GM19395 (cell line): ENCODE data around the gene PCIF1.
A peak's percentile ranks its signal among the peaks of the same experiment; 100 is the strongest.
"Not testable (repeated sequence)": the region's sequence is repeated elsewhere in the genome, so short reads cannot be mapped to it uniquely, and the experiment has no call there.

Experiments
- ATAC-seq: cut with Tn5 transposase; IDR thresholded peaks from one replicate; pipeline ENCODE4 v1.9.1; 2021; ENCODE audit warnings: mild to moderate bottlenecking, moderate library complexity; ENCODE audit not compliant: unreplicated experiment

The PCIF1 gene

GRCh38 chr20:45921337-45922189, 12.9 kb upstream of the PCIF1 start:
- no peak for ATAC-seq

GRCh38 chr20:45924391-45925261, 9.9 kb upstream of the PCIF1 start:
- ATAC-seq, result no peak

GRCh38 chr20:45925821-45926506, 8.5 kb upstream of the PCIF1 start:
- ATAC-seq, result no peak

- ATAC-seq, result no peak
Measured at GRCh38 chr20:45926731-45927070, 7.8 kb upstream of the PCIF1 start.

GRCh38 chr20:45927071-45927878, 7.2 kb upstream of the PCIF1 start:
- ATAC-seq, result no peak

DNA sequence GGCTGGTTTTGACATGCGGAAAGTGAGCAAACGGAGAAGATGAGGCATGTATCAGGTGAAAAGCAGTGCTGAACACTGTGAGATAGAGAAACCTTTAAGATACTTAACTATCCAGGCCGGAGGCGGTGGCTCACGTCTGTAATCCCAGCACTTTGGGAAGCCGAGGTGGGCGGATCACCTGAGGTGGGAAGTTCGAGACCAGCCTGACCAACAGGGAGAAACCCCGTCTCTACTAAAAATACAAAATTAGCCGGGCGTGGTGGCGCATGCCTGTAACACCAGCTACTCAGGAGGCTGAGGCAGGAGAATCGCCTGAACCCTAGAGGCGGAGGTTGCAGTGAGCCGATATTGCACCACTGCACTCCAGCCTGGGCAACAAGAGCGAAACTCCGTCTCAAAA, 2.8 kb upstream of the PCIF1 start:
- not testable (repeated sequence) for ATAC-seq

DNA sequence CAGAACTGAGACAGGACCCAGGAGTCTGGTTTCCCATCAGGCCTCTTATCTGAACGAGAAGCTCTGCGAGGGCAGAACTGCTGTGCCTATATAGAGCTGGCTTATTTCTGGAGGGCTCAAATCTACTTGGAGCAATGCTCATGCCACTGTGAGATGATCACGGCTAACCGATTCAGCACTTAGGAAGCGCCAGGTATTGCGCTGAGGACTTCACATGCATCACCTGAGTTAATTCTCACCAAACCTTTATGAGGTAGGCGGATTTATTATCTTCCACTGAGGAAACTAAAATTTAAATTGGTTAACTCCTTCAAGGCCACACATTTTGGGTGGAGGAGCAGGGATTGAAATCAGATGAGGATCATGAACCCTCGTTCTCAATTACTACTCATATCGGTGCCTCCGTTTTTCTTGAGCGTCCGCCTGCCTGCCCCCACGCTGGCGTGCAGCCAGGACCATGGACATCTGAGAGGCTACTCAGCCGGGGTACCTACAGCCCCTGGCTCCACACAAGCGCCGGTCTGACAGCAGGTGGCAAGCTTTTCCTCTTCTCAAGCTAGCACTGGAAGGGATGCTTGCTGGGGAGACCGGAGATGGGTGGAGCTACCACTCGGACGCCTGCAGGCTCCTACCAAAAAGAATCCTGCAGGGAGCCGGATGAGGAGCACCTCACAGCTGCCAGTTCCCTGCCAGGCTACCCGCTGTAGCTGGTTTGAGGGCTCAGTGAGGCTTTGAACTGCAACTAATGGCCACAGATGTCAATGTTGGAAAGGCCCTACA, 1.0 kb upstream of the PCIF1 start:
- ATAC-seq, result no peak

- peak; percentile 23 for ATAC-seq
Measured at GRCh38 chr20:45934046-45934585, 367 bp upstream of the PCIF1 start.

DNA sequence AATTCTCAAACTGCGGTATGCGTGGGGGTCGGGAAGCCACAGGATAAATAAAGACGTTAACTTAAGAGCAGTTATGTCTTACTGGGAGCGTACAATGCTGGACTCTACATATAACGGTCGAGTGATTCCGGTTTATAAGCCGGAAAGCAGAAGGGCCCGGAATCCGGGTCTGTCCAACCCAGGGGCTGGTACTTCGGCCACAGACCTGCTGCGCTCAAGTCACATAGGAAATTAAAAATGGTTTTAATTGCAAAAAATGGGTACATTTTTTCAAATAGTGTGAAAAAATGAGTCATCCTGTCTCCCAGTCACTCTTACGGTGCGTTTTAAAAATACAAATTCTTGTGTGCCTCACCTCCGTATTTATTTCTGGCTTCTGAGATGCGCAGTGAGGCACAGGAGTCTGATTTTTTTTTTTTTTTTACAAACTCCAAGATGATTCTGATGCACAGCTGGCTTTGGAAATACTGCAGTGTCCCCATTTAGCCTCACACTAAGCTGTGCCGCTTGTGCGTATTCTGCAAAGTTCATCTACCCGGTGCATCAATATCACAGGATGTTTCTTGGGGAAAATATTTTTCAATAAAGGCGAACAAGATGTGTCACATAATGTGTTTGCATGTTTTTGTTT, 1.0 kb downstream of the PCIF1 start:
- peak; percentile 28 for ATAC-seq

DNA sequence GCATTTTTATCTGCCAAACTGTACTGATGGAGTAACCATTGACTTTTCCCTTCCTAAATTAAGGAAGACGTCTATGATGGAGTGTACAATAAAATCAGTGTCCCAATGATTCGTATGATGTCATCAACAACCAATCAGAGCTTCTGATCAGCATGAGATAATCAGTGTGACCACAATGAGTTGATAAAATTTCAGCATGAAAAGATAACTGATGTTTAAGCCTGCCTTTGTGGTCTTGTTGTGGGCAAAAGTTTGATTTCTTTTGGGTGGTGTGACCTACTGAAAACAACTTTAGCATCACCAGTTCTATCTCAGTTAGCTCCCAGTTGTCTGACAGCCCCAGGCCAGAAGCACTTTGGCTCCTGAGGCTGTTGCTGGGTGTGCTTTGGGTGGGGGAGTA, 3.3 kb downstream of the PCIF1 start:
- no peak for ATAC-seq

DNA sequence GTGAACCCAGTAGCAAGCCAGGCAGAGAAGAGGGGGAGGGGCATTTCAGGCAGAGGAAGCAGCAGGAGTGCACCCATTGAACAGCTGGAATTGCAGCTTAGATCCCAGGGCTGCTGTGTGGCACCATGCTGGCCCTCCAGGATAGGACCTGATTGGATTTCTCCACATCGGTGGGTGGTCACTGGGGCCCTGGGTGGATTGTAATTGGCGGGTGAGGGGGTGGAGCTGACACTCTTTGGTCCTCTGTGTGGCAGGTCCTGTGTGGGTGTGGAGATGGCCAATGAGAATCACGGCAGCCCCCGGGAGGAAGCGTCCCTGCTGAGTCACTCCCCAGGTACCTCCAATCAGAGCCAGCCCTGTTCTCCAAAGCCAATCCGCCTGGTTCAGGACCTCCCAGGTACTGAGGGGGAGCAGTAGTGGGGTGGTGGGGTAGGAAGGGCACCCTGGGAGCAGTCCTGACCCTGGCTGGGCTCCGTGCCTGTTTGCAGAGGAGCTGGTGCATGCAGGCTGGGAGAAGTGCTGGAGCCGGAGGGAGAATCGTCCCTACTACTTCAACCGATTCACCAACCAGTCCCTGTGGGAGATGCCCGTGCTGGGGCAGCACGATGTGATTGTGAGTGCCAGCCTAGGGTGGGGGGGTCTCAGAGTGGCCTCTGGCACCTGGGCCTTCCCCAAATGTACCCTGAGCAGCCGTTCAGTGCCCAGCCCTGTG, 4.4 kb downstream of the PCIF1 start:
- no peak for ATAC-seq

DNA sequence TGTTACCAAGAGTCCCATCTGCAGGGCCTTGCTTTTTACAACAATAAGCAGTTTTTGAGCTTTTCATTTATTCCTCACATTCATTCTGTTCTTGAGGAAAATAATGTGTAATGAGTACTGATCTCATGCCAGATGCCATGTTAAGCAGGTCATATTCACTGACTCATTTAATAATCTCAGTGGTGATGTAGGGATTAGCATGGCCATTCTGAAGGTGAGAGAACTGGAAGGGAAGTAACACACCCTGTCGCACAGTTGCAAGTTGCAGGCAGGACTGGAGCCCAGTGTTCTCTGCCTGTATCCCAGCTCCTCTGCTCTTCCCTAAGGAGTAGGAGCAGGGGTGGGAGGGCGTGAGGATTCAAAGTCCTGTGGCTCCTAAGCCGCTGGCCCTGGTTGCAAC, 5.6 kb downstream of the PCIF1 start:
- ATAC-seq, result no peak

GRCh38 chr20:45940469-45940868, 6.0 kb downstream of the PCIF1 start:
- no peak for ATAC-seq

DNA sequence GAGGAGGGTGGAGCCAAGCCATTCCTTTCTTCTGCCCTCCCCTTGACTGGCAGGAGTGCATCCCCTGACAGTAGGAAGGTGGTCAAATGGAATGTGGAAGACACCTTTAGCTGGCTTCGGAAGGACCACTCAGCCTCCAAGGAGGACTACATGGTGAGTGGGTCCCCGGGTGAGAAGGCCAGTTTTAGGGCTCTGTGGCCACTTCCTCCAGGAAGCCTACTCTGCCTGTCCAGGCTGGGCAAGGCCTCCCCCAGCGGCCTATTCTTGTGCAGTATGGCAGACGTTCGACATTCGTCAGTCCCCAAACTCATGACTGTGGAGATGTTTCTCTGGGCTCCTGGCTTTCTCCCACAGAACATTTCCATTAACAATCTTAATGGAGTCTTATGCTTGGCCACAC, 9.1 kb downstream of the PCIF1 start:
- ATAC-seq, result no peak

GRCh38 chr20:45944151-45944964, 9.9 kb downstream of the PCIF1 start:
- ATAC-seq, result no peak

GRCh38 chr20:45944965-45945677, 10.6 kb downstream of the PCIF1 start:
- no peak for ATAC-seq

DNA sequence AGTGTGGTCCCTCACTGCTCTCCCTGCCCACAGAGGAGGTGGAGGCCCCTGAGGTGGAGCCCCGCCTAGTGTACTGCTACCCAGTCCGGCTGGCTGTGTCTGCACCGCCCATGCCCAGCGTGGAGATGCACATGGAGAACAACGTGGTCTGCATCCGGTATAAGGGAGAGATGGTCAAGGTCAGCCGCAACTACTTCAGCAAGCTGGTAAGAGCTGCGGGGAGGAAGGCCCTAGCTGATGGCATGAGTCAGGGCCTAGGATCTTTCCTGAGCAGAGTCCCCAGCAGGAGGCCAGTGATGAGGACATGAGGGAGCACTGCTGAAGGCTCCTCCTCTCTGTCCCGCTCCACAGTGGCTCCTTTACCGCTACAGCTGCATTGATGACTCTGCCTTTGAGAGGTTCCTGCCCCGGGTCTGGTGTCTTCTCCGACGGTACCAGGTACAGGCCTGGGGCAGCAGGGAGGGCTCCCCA, 11.2 kb downstream of the PCIF1 start:
- ATAC-seq, result no peak
